WI38 (cell line): Measurements from ENCODE around the gene IFNAR1.
"Not testable (repeated sequence)": the region's sequence is repeated elsewhere in the genome, so short reads cannot be mapped to it uniquely, and the experiment has no call there.

Experiments used
- H3K4me3 ChIP-seq: 2 replicates; pipeline ENCODE4 v1.5.1; 2011; ENCODE audit warnings: low read depth, mild to moderate bottlenecking, control low read depth, low read length
- TF ChIP-seq, protein P1 (sequence below): IDR thresholded peaks from 2 replicates; pipeline ENCODE4 v1.5.1; 2012; ENCODE audit warnings: low read depth, mild to moderate bottlenecking, control low read depth, low read length

The IFNAR1 gene

DNA sequence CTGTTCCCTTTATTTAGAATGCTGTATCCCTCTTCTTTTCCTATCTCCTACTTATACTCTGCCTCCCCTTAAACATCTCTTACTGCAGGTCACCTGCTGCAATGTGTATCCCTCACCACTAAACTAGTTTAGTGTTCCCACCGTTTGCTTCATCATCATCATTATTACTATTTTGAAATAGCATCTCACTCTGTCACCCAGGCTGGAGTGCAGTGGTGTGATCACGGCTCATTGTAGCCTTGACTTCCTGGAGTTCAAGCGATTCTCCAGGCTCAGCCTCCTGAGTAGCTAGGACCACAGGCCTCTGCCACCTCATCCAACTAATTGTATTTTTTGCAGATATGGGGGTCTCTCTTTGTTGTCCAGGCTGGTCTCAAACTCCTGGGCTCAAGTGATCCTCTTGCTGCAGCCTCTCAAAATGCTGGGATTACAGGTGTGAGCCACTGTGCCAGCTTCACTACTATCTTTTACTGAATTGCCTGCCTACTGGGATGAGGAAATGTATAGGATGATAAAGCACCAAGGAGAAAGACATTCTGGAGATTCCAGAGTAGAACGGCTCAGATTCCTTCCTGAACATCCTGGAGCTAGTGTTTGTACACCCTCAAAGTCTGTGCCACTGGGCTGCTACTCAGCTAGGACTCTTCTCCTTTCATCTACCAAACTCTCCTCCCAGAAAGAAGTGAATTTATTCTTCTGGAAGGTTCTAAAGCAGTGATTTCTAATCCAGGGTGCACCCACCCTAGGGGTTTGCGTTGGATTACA lies 8.6 kb upstream of the IFNAR1 start:
- TF ChIP-seq, protein P1, sequence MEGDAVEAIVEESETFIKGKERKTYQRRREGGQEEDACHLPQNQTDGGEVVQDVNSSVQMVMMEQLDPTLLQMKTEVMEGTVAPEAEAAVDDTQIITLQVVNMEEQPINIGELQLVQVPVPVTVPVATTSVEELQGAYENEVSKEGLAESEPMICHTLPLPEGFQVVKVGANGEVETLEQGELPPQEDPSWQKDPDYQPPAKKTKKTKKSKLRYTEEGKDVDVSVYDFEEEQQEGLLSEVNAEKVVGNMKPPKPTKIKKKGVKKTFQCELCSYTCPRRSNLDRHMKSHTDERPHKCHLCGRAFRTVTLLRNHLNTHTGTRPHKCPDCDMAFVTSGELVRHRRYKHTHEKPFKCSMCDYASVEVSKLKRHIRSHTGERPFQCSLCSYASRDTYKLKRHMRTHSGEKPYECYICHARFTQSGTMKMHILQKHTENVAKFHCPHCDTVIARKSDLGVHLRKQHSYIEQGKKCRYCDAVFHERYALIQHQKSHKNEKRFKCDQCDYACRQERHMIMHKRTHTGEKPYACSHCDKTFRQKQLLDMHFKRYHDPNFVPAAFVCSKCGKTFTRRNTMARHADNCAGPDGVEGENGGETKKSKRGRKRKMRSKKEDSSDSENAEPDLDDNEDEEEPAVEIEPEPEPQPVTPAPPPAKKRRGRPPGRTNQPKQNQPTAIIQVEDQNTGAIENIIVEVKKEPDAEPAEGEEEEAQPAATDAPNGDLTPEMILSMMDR = no peak
- H3K4me3 ChIP-seq = no peak overlapping the region

GRCh38 chr21:33317145-33317544 lies 7.6 kb upstream of the IFNAR1 start:
- H3K4me3 ChIP-seq = no peak overlapping the region
- TF ChIP-seq, protein P1 = no peak

DNA sequence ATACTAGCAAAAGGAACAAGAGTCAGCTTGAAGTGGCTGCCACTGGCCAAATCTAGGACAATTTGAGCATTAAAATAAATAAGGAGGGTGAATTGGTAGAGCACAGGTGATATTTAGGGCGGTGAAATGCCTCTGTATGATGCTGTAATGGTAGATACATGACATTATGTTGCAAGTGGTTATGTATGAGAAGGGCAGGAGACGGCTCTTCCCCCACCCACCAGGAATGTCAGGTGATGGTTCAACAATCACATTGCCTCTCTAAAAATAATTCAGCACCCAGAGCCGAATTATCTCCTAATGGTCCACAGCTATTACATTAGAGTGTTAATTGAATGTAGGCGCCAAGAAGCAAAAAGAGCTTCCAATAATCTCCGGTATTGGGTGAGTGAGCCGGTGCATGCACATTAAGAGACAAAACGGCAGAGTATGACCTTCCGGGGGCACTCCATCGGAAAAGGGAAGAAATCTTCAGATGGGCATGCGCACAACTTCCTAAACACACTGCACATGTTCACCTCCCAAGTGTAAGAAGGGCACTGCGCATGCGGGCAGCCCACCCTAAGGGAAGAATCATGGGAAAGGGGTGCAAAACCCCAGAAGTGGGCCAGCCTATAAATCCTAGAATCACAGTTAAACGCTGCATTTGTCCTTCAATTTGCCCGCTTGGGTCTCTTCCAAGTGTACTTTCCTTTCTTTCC lies 6.8 kb upstream of the IFNAR1 start:
- TF ChIP-seq, protein P1 = no peak
- no peak overlapping the region for H3K4me3 ChIP-seq

DNA sequence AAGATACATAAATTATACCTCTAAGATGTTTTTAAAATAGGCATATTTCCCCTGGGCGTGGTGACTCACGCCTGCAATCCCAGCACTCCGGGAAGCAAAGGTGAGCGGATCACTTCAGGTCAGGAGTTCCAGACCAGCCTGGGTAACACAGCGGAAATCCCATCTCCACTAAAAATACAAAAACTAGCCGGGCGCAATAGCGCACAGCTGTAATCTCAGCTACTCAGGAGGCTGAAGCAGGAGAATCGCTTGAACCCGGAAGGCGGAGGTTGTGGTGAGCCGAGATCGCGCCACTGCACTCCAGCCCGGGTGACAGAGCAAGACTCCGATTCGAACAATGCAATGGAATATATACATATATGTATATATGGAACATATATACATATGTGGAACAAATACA lies 3.8 kb upstream of the IFNAR1 start:
- H3K4me3 ChIP-seq = not testable (repeated sequence)

DNA sequence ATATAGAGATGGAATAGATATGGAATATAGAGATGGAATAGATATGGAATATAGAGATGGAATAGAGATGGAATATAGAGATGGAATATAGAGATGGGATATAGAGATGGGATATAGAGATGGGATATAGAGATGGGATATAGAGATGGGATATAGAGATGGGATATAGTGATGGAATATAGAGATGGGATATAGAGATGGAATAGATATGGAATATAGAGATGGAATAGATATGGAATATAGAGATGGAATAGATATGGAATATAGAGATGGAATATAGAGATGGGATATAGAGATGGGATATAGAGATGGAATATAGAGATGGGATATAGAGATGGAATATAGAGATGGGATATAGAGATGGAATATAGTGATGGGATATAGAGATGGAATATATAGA lies 1.2 kb upstream of the IFNAR1 start:
- H3K4me3 ChIP-seq = not testable (repeated sequence)

DNA sequence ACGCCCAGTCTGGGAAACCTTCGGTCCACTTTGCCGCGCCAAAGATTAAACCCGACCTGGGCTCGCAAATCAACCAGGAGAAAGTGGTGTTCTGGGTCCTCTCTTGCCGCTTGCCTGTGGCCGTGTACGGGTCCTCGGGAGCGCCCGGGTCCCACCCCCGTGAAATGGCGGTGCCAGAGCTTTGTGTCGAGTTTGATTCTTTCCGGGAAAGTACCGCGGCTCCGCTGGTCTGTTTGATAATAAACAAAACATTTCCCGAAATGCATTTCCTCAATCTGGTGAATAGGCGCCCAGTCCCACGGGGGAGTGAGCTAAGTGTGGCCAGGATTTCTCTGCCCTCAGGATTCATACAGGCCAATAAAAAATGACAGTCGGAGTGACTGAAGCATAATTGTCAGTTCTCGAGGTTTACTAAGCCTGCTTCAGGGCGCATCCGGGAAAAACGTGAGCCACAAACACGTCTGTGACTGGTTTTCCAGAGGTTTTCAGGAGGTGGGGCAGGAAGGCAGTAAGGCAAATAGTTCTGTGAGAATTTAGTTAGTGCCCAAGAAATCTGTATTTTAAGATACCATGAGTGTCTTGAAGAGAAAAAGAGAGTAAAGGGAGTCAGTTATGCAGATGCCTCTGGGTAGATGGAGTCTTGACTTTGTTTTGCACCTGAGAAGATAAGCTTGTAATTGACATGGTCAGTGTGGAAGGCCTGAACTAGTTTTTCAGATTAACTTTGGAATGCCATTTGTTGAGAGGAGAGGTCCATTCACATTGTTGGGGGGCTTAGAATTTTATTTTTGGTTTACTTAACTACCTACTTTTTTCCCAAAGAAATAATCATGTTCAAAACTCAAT lies 675 bp downstream of the IFNAR1 start:
- H3K4me3 ChIP-seq = peak overlapping the region; percentile 94
- TF ChIP-seq, protein P1 = no peak

DNA sequence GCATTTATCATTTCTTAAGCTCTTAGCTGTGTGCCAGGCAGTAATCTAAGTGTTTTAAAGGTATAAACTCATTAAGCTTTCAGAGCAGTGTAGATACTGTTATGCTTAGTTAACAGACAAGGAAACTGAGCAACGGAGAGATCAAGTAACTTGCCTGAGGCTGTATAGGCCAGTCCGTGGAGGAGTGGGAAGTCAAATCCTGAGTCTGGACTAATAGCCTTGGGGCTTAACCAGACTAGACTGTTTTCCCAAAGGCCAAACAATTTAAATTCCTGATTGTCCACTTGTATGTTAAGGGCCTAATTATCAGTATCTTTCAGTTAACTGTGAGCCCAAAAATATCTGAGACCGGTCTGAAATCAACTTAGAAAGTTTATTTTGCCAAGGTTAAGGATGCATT lies 2.6 kb downstream of the IFNAR1 start:
- H3K4me3 ChIP-seq = no peak overlapping the region
- TF ChIP-seq, protein P1 = no peak
